NOMO-1 (cell line): Measurements from ENCODE around the gene TMEM123.
"Not testable (repeated sequence)": the region's sequence is repeated elsewhere in the genome, so short reads cannot be mapped to it uniquely, and the experiment has no call there.

Experiments
- DNase-seq, 2 experiments: peaks; one replicate each; lab custom pipeline; 2025; ENCODE audit not compliant: unreplicated experiment in 2 of 2; lab: John Stamatoyannopoulos, UW

The TMEM123 gene

GRCh38 chr11:102374633-102375424, 77.7 kb downstream of the TMEM123 start:
- DNase-seq = not testable (repeated sequence)

GRCh38 chr11:102368472-102368871, 84.1 kb downstream of the TMEM123 start:
- no peak for DNase-seq

GRCh38 chr11:102367364-102367763, 85.2 kb downstream of the TMEM123 start:
- peak in 1 of 2 experiments; percentile 9 for DNase-seq

GRCh38 chr11:102364991-102365390, 87.6 kb downstream of the TMEM123 start:
- no peak for DNase-seq

GRCh38 chr11:102361086-102362031, 91.2 kb downstream of the TMEM123 start:
- no peak for DNase-seq

- DNase-seq = no peak
These were observed 91.9 kb downstream of the TMEM123 start for GRCh38 chr11:102360681-102361080.

GRCh38 chr11:102359372-102359771, 93.2 kb downstream of the TMEM123 start:
- no peak for DNase-seq

- DNase-seq = no peak
These were observed 95.4 kb downstream of the TMEM123 start for GRCh38 chr11:102357116-102357515.

- DNase-seq = peak; percentile 30 to 35
These were observed 104.8 kb downstream of the TMEM123 start for GRCh38 chr11:102347462-102348370.

GRCh38 chr11:102346748-102347461, 105.7 kb downstream of the TMEM123 start, which contains the start of gene BIRC2:
TSS of gene BIRC2 (plus strand) at chr11:102347214. CDS start at chr11:102349855, 2,641 bp downstream.
- DNase-seq = peak; percentile 90 to 93

- no peak for DNase-seq
These were observed 106.2 kb downstream of the TMEM123 start for GRCh38 chr11:102346456-102346747.
